Left ventricle myocardium inferior (tissue), 1 donor: ENCODE measurements around the gene C19orf73. TPM values are rescaled to one million over a fixed set of nuclear protein-coding genes. Genes with fewer than 3 reads are reported as not detected.
A peak's percentile ranks its signal among the peaks of the same experiment; 100 is the strongest.

ENCODE experiments used
- DNase-seq: peaks from one replicate; pipeline ENCODE4 v3.0.0-alpha.2; 2020
- H3K27ac ChIP-seq: fragments of 200-600 bp; replicated peaks from 2 replicates; pipeline ENCODE4 v1.8.0; 2021
- H3K27me3 ChIP-seq: fragments of 200-600 bp; 2 replicates; pipeline ENCODE4 v1.8.0; 2021; ENCODE audit warnings: low read depth
- H3K36me3 ChIP-seq: fragments of 200-600 bp; 2 replicates; pipeline ENCODE4 v1.8.0; 2021
- H3K4me1 ChIP-seq: fragments of 200-600 bp; 2 replicates; pipeline ENCODE4 v1.8.0; 2021
- H3K4me3 ChIP-seq: fragments of 200-600 bp; 2 replicates; pipeline ENCODE4 v1.8.0; 2021; ENCODE audit warnings: mild to moderate bottlenecking, moderate library complexity
- H3K9me3 ChIP-seq: fragments of 200-600 bp; replicated peaks from 2 replicates; pipeline ENCODE4 v1.8.0; 2021
- intact Hi-C: fragments of 100-400 bp; cut with micrococcal nuclease; formaldehyde crosslinking; loops from one replicate; pipeline ENCODE4 v1.11.0; 2022
- total RNA-seq: library from RNA; stranded (reverse); fragmentation: NEBNext Ultra II Directional; extraction: Animal tissue kit (Norgen Biotek cat#: 25700); gene quantifications from one replicate; pipeline ENCODE4 v1.2.1, GENCODE V29; 2021
- TF ChIP-seq, protein P1 (sequence below): fragments of 200-600 bp; IDR thresholded peaks from 2 replicates; pipeline ENCODE4 v1.8.0; 2021; ENCODE audit warnings: antibody characterized with exemption, mild to moderate bottlenecking, borderline replicate concordance
- donor health status: DM: no; HTN: yes; CAD: no; lungs with severe emphysema.

C19orf73 gene
- total RNA-seq, 1 donor from 2014 or later: 1.6 TPM

DNA sequence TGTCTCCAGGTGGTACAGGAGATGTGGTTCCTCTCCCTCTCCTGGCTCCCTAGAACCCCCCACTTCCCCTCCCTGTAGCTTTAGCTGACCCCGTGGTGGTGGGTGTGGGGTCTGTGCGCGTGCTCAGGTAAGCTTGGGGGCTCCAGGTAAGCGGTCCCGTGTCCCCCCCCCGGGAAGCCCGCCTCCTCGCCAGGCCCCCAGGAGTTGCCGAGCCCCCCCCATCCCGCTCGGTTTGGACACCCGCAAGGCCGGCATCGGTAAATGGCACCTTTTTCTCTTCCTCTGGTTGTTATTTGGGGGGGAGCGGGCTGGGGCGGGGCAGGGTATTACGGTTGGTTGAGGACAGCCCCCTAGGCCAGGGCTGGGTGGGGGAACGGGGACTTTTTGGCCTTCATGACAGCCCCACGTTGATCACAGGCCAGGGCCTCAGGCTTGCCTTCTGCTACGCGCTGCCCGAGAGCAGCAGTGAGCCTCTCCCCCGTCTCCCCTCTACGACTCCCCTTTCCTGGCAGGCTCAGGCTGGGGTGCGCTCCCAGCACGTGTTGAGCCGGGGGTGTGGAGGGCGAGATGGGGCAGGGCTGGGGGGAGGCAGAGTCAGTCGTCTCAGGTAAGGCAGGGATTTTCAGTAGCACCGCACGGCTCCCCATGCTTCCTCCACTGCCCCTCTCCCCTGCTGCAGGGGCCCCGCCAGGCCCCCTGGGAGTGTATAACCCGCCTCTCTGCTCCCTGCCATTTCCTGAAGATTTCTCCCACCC is 15.4 kb downstream of the C19orf73 start:
- Histone ChIP-seq H3K4me3 (no peak overlapping the region), H3K4me1 (no peaks in the 10 kb centered on the region), H3K27me3 (no peaks in the 10 kb centered on the region), H3K27ac (no peak overlapping the region), H3K36me3 (peaks cover 100% of the 10 kb centered on the region), H3K9me3 (no peaks in the 10 kb centered on the region)
- intact Hi-C loops: no loop called here
- TF ChIP-seq, protein P1, sequence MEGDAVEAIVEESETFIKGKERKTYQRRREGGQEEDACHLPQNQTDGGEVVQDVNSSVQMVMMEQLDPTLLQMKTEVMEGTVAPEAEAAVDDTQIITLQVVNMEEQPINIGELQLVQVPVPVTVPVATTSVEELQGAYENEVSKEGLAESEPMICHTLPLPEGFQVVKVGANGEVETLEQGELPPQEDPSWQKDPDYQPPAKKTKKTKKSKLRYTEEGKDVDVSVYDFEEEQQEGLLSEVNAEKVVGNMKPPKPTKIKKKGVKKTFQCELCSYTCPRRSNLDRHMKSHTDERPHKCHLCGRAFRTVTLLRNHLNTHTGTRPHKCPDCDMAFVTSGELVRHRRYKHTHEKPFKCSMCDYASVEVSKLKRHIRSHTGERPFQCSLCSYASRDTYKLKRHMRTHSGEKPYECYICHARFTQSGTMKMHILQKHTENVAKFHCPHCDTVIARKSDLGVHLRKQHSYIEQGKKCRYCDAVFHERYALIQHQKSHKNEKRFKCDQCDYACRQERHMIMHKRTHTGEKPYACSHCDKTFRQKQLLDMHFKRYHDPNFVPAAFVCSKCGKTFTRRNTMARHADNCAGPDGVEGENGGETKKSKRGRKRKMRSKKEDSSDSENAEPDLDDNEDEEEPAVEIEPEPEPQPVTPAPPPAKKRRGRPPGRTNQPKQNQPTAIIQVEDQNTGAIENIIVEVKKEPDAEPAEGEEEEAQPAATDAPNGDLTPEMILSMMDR: no peak
- no peak for DNase-seq

GRCh38 chr19:49102303-49102702 is 16.6 kb downstream of the C19orf73 start:
- H3K36me3 ChIP-seq: peaks cover 95% of the 10 kb centered on the region
- no peak overlapping the region for H3K27ac ChIP-seq
- no peaks in the 10 kb centered on the region for H3K9me3 ChIP-seq
- no peak overlapping the region for H3K4me3 ChIP-seq
- TF ChIP-seq, protein P1: no peak
- no peaks in the 10 kb centered on the region for H3K27me3 ChIP-seq
- intact Hi-C loops: no loop called here
- H3K4me1 ChIP-seq: peaks cover 9% of the 10 kb centered on the region
- no peak for DNase-seq

GRCh38 chr19:49101160-49101559 is 17.8 kb downstream of the C19orf73 start:
- Histone ChIP-seq H3K27me3 (no peaks in the 10 kb centered on the region), H3K36me3 (peaks cover 95% of the 10 kb centered on the region), H3K4me1 (peaks cover 14% of the 10 kb centered on the region), H3K4me3 (no peak overlapping the region), H3K9me3 (no peaks in the 10 kb centered on the region), H3K27ac (no peak overlapping the region)
- TF ChIP-seq, protein P1: no peak
- no peak for DNase-seq
- intact Hi-C loops: no loop called here

DNA sequence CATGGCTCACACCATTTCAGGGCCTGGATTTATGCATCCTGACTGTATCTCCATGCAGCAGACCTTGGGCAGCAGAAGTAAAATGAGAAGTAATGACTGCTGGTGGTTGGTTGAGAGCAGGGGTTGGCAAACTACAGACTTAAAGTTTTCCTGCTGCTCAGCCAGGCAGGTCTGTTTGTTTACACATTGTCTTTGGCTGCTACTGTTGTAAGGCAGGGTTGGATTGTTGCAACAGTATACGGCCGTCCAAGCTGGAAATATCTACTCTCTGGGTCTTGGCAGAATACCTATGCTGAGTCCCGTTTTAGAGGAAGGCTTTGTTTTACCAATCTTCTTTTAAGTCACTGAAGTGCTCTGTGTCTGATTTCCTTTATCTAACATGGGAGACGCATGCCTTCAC is 20.1 kb downstream of the C19orf73 start:
- H3K27me3 ChIP-seq: no peaks in the 10 kb centered on the region
- peaks cover 82% of the 10 kb centered on the region for H3K36me3 ChIP-seq
- TF ChIP-seq, protein P1: no peak
- no peak for DNase-seq
- no peak overlapping the region for H3K4me3 ChIP-seq
- intact Hi-C loops: loop anchor here (5.0 kb wide), 1 partner anchor 104 kb away; no protein-coding TSS in a partner anchor
- no peaks in the 10 kb centered on the region for H3K9me3 ChIP-seq
- H3K27ac ChIP-seq: no peak overlapping the region
- peaks cover 36% of the 10 kb centered on the region for H3K4me1 ChIP-seq

- intact Hi-C loops: loop anchor here (5.0 kb wide), 1 partner anchor 105 kb away; no protein-coding TSS in a partner anchor
- no peak overlapping the region for H3K4me3 ChIP-seq
- TF ChIP-seq, protein P1: peak; percentile 100
- no peaks in the 10 kb centered on the region for H3K27me3 ChIP-seq
- peak; percentile 51 for DNase-seq
- H3K27ac ChIP-seq: no peak overlapping the region
- peaks cover 82% of the 10 kb centered on the region for H3K36me3 ChIP-seq
- no peaks in the 10 kb centered on the region for H3K9me3 ChIP-seq
- peaks cover 38% of the 10 kb centered on the region for H3K4me1 ChIP-seq
Measured at GRCh38 chr19:49097453-49098288, 21.3 kb downstream of the C19orf73 start.
